Keratinocyte (primary cell): ENCODE data around the gene LEKR1.

Experiments used
- CTCF ChIP-seq, 3 experiments: IDR thresholded peaks in 1 of 3; conservative IDR thresholded peaks in 1 of 3; optimal IDR thresholded peaks in 1 of 3; 2 replicates in 2 of 3; 3 replicates in 1 of 3; pipeline versions ENCODE3 to v1.5.1; 2011; ENCODE audit warnings: low read length in 3 of 3, mild to moderate bottlenecking in 3 of 3, moderate library complexity in 2 of 3, control low read depth in 1 of 3, inconsistent platforms in 1 of 3; ENCODE audit not compliant: insufficient read depth in 2 of 3; ENCODE audit errors: extremely low read depth in 1 of 3
- EZH2 ChIP-seq: IDR thresholded peaks from one replicate; pipeline ENCODE4 v1.6.1; 2012; ENCODE audit warnings: inconsistent platforms, mild to moderate bottlenecking, low read length, moderate library complexity

DNA sequence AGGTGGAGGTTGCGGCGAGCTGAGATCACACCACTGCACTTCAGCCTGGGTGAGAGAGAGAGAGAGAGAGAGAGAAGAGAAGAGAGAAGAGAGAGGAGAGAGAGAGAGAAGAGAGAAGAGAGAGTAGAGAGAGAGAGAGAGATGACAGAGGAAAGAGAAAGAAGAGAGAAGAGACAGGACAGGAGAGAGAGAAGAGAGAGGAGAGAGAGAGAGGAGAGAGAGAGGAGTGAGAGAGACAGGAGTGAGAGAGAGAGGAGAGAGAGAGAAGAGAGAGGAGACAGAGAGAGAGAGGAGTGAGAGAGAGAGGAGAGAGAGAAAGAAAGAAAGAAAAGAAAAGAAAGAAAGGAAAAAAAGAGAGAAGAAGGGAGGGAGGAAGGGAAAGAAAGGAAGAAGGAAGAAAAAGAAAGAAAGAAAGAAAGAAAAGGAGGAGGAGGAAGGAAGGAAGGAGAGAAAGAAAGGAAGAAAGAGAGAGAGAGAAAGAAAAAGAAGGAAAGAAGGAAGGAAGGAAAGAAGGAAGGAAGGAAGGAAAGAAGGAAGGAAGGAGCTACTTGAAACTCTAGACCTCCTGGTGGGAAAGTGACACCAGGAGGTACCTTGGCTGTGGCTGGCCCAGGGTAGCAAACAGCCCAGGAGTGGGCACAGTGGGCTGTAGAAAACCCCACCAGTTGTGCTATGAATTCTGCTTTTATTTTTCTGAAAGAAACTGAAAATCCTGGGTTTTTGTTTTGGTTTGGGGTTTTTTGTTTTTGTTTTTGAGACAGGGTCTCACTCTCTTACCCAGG, 245.8 kb downstream of the LEKR1 start:
- no peak for TF ChIP-seq EZH2
- no peak for TF ChIP-seq CTCF (optimal IDR thresholded peaks at IDR 0.05 in 1 of 3, IDR thresholded peaks at IDR 0.05 in 1 of 3, conservative IDR thresholded peaks at IDR 0.05 in 1 of 3; ENCODE audit: extremely low read depth in 1 of 3, insufficient read depth in 2 of 3, low read length in 3 of 3)
